Brain microvascular endothelial cell (primary cell): Measurements from ENCODE around the gene WDR41.
"Not testable (repeated sequence)": the region's sequence is repeated elsewhere in the genome, so short reads cannot be mapped to it uniquely, and the experiment has no call there.

Experiments used
- DNase-seq: peaks from one replicate; pipeline ENCODE4 v3.0.0-alpha.2; 2020
- H3K27ac ChIP-seq: fragments of 250-450 bp; sonication (Bioruptor Pico); 2 replicates; pipeline ENCODE4 v1.5.1; 2020; ENCODE audit warnings: mild to moderate bottlenecking, moderate library complexity
- H3K27me3 ChIP-seq: fragments of 250-450 bp; sonication (Bioruptor Pico); replicated peaks from 2 replicates; pipeline ENCODE4 v1.5.1; 2020; ENCODE audit warnings: mild to moderate bottlenecking
- H3K36me3 ChIP-seq: fragments of 250-450 bp; sonication (Bioruptor Pico); replicated peaks from 2 replicates; pipeline ENCODE4 v1.5.1; 2020; ENCODE audit warnings: mild to moderate bottlenecking
- H3K4me3 ChIP-seq: 2 replicates; pipeline ENCODE4 v1.5.1; 2011; ENCODE audit warnings: low read depth, mild to moderate bottlenecking, control low read depth, low read length, moderate library complexity
- in situ Hi-C: cut with HindIII; loops from 2 replicates; pipeline ENCODE4 v1.10.0; 2017; ENCODE audit warnings: low sequenced_read_pairs, low pct_ligation_motif_present
- TF ChIP-seq, protein P1 (sequence below): IDR thresholded peaks from 2 replicates; pipeline ENCODE4 v1.5.1; 2011; ENCODE audit warnings: low read depth, mild to moderate bottlenecking, moderate library complexity, low read length, control low read depth, inconsistent platforms; ENCODE audit errors: missing control alignments

Gene WDR41

DNA sequence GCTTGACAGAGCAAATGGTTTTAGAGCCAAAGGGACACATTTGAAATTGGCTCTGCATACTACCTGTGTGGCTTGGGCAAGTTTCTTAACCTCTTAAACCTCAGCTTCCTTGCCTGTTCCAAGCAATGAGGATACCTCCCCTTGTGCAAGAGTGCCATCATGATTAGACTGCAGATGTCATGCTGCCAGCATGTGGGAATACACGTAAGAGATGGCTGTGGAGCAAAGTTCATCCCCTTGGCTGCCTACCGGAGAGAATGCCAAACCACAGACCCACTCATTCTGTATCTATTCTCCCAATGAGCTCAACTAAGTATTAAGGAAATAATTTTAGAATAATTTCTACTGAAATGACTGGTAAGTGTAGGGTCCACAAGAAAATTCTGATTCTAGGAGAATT is 101.3 kb downstream of the WDR41 start:
- Histone ChIP-seq H3K27ac (no peak overlapping the region), H3K36me3 (no peaks in the 10 kb centered on the region), H3K4me3 (no peak overlapping the region), H3K27me3 (no peaks in the 10 kb centered on the region)
- DNase-seq: peak; percentile 35
- in situ Hi-C loops: no loop called here
- TF ChIP-seq, protein P1, sequence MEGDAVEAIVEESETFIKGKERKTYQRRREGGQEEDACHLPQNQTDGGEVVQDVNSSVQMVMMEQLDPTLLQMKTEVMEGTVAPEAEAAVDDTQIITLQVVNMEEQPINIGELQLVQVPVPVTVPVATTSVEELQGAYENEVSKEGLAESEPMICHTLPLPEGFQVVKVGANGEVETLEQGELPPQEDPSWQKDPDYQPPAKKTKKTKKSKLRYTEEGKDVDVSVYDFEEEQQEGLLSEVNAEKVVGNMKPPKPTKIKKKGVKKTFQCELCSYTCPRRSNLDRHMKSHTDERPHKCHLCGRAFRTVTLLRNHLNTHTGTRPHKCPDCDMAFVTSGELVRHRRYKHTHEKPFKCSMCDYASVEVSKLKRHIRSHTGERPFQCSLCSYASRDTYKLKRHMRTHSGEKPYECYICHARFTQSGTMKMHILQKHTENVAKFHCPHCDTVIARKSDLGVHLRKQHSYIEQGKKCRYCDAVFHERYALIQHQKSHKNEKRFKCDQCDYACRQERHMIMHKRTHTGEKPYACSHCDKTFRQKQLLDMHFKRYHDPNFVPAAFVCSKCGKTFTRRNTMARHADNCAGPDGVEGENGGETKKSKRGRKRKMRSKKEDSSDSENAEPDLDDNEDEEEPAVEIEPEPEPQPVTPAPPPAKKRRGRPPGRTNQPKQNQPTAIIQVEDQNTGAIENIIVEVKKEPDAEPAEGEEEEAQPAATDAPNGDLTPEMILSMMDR: no peak

DNA sequence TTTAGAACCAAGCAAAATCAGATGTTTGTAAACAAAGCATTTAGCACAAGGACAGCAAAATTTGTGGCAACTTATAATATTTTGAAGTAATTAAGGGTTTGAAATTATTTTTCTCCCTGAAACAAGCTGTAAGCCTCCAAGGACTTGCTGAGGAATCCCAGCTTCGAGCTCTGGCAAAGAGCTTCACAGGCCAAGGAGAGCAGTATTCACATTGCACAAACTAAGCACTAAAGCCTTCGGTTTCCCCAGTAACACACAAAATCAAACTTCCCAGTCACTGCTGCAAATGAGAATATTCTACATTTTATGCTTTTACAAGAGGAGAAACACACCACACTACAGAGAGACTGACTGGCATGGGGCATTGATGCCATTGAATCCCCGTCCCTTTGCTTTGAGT is 101.9 kb downstream of the WDR41 start:
- Histone ChIP-seq H3K36me3 (no peaks in the 10 kb centered on the region), H3K4me3 (no peak overlapping the region), H3K27me3 (no peaks in the 10 kb centered on the region), H3K27ac (no peak overlapping the region)
- in situ Hi-C loops: no loop called here
- DNase-seq: no peak
- TF ChIP-seq, protein P1: no peak

DNA sequence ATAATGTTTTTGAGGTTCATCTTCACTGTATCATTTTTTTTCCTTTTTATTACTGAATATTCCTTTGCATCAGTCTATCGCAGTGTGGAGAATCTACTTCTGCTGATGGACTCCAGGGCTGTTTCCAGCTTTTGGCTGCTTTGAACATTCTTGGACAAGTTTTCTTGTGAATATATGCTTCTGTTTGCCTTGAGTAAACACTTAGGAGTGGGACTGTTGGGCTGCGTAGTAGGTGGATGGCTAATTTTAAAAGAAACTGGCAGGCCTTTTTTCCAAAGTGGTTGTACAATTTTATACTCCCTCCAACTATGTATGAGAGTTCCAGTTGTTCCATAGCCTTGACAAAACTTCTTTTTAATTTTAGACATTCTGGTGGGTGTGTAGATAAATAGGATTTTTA is 102.4 kb downstream of the WDR41 start:
- no peak for DNase-seq
- H3K27me3 ChIP-seq: no peaks in the 10 kb centered on the region
- in situ Hi-C loops: no loop called here

DNA sequence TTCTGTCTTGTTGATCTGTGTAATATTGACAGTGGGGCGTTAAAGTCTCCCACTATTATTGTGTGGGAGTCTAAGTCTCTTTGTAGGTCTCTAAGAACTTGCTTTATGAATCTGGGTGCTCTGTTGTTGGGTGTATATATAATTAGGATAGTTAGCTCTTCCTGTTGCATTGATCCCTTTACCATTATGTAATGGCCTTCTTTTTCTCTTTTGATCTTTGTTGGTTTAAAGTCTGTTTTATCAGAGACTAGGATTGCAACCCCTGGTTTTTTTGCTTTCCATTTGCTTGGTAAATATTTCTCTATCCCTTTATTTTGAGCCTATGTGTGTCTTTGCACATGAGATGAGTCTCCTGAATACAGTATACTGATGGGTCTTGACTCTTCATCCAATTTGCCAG is 105.8 kb downstream of the WDR41 start:
- H3K27ac ChIP-seq, H3K4me3 ChIP-seq, H3K27me3 ChIP-seq, H3K36me3 ChIP-seq, DNase-seq, in situ Hi-C loops: not testable (repeated sequence)

More for the DNA sequence above, 102.4 kb downstream of the WDR41 start:
- TF ChIP-seq, protein P1: no peak
- no peak overlapping the region for H3K27ac ChIP-seq
- H3K4me3 ChIP-seq: no peak overlapping the region
- no peaks in the 10 kb centered on the region for H3K36me3 ChIP-seq

DNA sequence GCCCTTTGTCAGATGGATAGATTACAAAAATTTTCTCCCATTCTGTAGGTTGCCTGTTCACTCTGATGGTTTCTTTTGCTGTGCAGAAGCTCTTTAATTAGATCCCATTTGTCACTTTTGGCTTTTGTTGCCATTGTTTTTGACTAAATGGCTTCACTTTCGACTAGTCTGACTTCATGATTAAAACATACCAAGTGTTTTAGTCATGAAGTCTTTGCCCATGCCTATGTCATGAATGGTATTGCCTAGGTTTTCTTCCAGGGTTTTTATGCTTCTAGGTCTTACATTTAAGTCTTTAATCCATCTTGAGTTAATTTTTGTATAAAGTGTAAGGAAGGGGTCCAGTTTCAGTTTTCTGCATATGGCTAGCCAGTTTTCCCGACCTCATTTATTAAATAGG is 108.8 kb downstream of the WDR41 start:
- H3K27me3 ChIP-seq, in situ Hi-C loops, DNase-seq, H3K36me3 ChIP-seq, H3K27ac ChIP-seq, H3K4me3 ChIP-seq: not testable (repeated sequence)
